DOHH2 (cell line): ENCODE measurements around the gene TMPRSS7.

Source experiments
- CTCF ChIP-seq: fragments of 200-600 bp; sonication (generic); IDR thresholded peaks from one replicate; pipeline ENCODE4 v1.5.1; 2014; ENCODE audit warnings: antibody characterized with exemption, mild to moderate bottlenecking, low read depth, low read length; ENCODE audit not compliant: poor library complexity, severe bottlenecking
- EZH2phosphoT487 ChIP-seq: fragments of 200-600 bp; sonication (generic); IDR thresholded peaks from 2 replicates; pipeline ENCODE4 v1.6.1; 2017; ENCODE audit warnings: borderline replicate concordance, mild to moderate bottlenecking, antibody characterized with exemption, low read length, moderate library complexity, mixed read lengths

- no peak for TF ChIP-seq CTCF
- no peak for TF ChIP-seq EZH2phosphoT487
Measured at GRCh38 chr3:112086875-112087524, 52.5 kb downstream of the TMPRSS7 start.
